Measurements from ENCODE around the gene NUS1. TPM values are rescaled to one million over a fixed set of nuclear protein-coding genes. Genes with fewer than 3 reads are reported as not detected.
"Not testable (repeated sequence)": the region's sequence is repeated elsewhere in the genome, so short reads cannot be mapped to it uniquely, and the experiment has no call there.

The NUS1 gene
- polyA plus RNA-seq, 1 experiment = 6.3 TPM

- Histone ChIP-seq H3K4me3 (ENCODE audit: low read depth, low read length) (no peak overlapping the region), H3K36me3 (ENCODE audit: control insufficient read depth, insufficient read depth, low read length) (no peaks in the 10 kb centered on the region; the same call in 1 of the 2 replicates), H3K27me3 (ENCODE audit: control insufficient read depth, insufficient read depth, low read length) (no peaks in the 10 kb centered on the region)
- DNase-seq (ENCODE audit: low read depth) = no peak
- TF ChIP-seq CTCF (IDR thresholded peaks at IDR 0.05; ENCODE audit: insufficient read depth, low read depth, low read length) = no peak
- ChIA-PET POLR2A (interaction anchor here (0.7 kb wide), 1 partner anchor 10 kb away, joined by 3 read pairs; no protein-coding TSS in a partner anchor), CTCF (no interaction called here)
These were observed 11.9 kb downstream of the NUS1 start for GRCh38 chr6:117687021-117687648.

- POLR2A ChIA-PET = not testable (repeated sequence)
- CTCF ChIA-PET = interaction anchor here (1.1 kb wide), 1 partner anchor 8 kb away, joined by 3 read pairs; no protein-coding TSS in a partner anchor
These were observed 14.3 kb downstream of the NUS1 start for GRCh38 chr6:117689584-117689983.

GRCh38 chr6:117706504-117706903, 31.2 kb downstream of the NUS1 start:
- no peaks in the 10 kb centered on the region for H3K27me3 ChIP-seq (ENCODE audit: control insufficient read depth, insufficient read depth, low read length)
- POLR2A ChIA-PET = no interaction called here
- no peak for TF ChIP-seq CTCF (IDR thresholded peaks at IDR 0.05; ENCODE audit: insufficient read depth, low read depth, low read length)

More at GRCh38 chr6:117689584-117689983, 14.3 kb downstream of the NUS1 start:
- H3K4me3 ChIP-seq (ENCODE audit: low read depth, low read length); DNase-seq (ENCODE audit: low read depth); H3K27me3 ChIP-seq (ENCODE audit: control insufficient read depth, insufficient read depth, low read length); H3K36me3 ChIP-seq (ENCODE audit: control insufficient read depth, insufficient read depth, low read length): not testable (repeated sequence)

GRCh38 chr6:117706936-117707509, 31.8 kb downstream of the NUS1 start:
- H3K36me3 ChIP-seq (ENCODE audit: control insufficient read depth, insufficient read depth, low read length); CTCF ChIA-PET; H3K27me3 ChIP-seq (ENCODE audit: control insufficient read depth, insufficient read depth, low read length): not testable (repeated sequence)

More at GRCh38 chr6:117706504-117706903, 31.2 kb downstream of the NUS1 start:
- no peak for DNase-seq (ENCODE audit: low read depth)
- Histone ChIP-seq H3K36me3 (ENCODE audit: control insufficient read depth, insufficient read depth, low read length) (peaks cover 9% of the 10 kb centered on the region), H3K4me3 (ENCODE audit: low read depth, low read length) (no peak overlapping the region)
- CTCF ChIA-PET = no interaction called here

GRCh38 chr6:117711369-117711768, 36.1 kb downstream of the NUS1 start:
- H3K27me3 ChIP-seq (ENCODE audit: control insufficient read depth, insufficient read depth, low read length) = no peaks in the 10 kb centered on the region
- POLR2A ChIA-PET = no interaction called here
- H3K36me3 ChIP-seq (ENCODE audit: control insufficient read depth, insufficient read depth, low read length) = peaks cover 2% of the 10 kb centered on the region
- no peak for TF ChIP-seq CTCF (IDR thresholded peaks at IDR 0.05; ENCODE audit: insufficient read depth, low read depth, low read length)
- no peak overlapping the region for H3K4me3 ChIP-seq (ENCODE audit: low read depth, low read length)
- DNase-seq (ENCODE audit: low read depth) = no peak
- CTCF ChIA-PET = no interaction called here

More at GRCh38 chr6:117706936-117707509, 31.8 kb downstream of the NUS1 start:
- DNase-seq (ENCODE audit: low read depth); POLR2A ChIA-PET; H3K4me3 ChIP-seq (ENCODE audit: low read depth, low read length): not testable (repeated sequence)

GRCh38 chr6:117718895-117719294, 43.6 kb downstream of the NUS1 start:
- H3K4me3 ChIP-seq (ENCODE audit: low read depth, low read length) = no peak overlapping the region
- CTCF ChIA-PET = no interaction called here
- no peaks in the 10 kb centered on the region for H3K27me3 ChIP-seq (ENCODE audit: control insufficient read depth, insufficient read depth, low read length)
- POLR2A ChIA-PET = no interaction called here
- no peak for TF ChIP-seq CTCF (IDR thresholded peaks at IDR 0.05; ENCODE audit: insufficient read depth, low read depth, low read length)
- DNase-seq (ENCODE audit: low read depth) = no peak
- no peaks in the 10 kb centered on the region for H3K36me3 ChIP-seq (ENCODE audit: control insufficient read depth, insufficient read depth, low read length)

- DNase-seq (ENCODE audit: low read depth); H3K4me3 ChIP-seq (ENCODE audit: low read depth, low read length); H3K36me3 ChIP-seq (ENCODE audit: control insufficient read depth, insufficient read depth, low read length); H3K27me3 ChIP-seq (ENCODE audit: control insufficient read depth, insufficient read depth, low read length); CTCF ChIA-PET; POLR2A ChIA-PET: not testable (repeated sequence)
These were observed 46.3 kb downstream of the NUS1 start for GRCh38 chr6:117721520-117721919.
